ENCODE data around the gene SH2D7.
"Not testable (repeated sequence)": the region's sequence is repeated elsewhere in the genome, so short reads cannot be mapped to it uniquely, and the experiment has no call there.

SH2D7 gene

GRCh38 chr15:78142332-78142731 lies 50.0 kb downstream of the SH2D7 start:
- no peak for DNase-seq (ENCODE audit: low read depth in 3 of 3)

DNA sequence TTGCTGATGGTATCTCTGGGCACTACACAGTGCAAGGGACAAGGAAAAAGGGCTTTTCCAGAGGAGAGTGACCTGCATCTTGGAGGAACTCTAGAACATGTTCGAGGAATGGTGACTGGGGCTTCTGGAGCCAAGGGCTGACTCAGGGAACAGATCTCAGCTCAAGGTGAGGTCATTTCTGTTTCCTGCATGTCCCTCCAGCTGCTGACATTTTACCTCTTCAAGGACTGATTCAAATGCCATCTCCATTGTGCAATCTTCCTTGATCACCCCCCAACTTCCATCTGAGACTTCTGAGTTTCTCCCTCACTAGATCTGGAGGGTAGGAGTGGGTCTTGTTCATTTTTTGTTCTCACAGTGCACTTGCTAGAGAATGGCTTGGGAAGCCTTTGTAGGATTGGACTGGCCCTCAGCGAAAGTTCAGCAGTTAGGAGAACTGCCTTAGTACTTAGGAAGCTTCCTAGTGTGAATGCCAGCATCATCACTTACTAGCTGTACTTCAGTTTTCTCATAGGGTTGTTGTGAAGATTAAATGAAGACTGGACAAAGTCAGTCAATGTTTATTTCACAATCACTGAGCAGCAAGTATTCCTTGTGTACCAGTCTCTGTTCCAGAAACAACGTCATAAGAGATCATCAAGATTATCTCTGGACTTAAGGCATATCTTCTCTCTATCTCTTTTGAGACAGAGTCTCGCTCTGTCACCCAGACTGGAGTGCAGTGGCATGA lies 54.2 kb downstream of the SH2D7 start:
- no peak for DNase-seq (ENCODE audit: low read depth in 3 of 3)

DNA sequence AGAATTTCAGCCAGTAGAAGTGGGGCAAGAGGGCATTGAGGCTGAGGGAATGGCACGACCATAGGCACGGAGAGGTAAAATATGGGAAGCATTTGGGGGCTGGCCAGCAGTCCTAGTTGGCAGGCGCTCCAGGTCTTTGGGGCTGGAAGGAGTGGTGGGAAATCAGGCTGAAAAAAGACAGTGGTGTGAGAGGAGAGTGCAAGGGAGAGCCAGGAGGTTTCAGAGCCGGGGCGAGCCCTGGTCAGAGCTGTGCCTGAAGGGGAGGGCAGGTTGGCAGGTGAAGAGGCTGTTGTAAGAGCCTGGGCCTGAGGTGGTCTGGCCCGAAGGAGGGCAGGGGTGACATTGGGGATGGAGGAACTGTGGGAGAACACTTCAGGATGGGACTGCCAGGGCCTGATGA lies 55.2 kb downstream of the SH2D7 start:
- no peak for DNase-seq (ENCODE audit: low read depth in 3 of 3)

GRCh38 chr15:78148392-78149067 lies 56.2 kb downstream of the SH2D7 start:
- DNase-seq (ENCODE audit: low read depth in 3 of 3) = no peak

GRCh38 chr15:78149068-78149804 lies 56.9 kb downstream of the SH2D7 start, which contains the start of gene IDH3A:
Gene IDH3A, plus strand, starts transcription at chr15:78149362. Its CDS starts 42 bp downstream, at chr15:78149404.
- DNase-seq (ENCODE audit: low read depth in 3 of 3) = peak; percentile 99 to 100 (median 100)

GRCh38 chr15:78149805-78150751 lies 57.7 kb downstream of the SH2D7 start:
- DNase-seq (ENCODE audit: low read depth in 3 of 3) = no peak

GRCh38 chr15:78151075-78151474 lies 58.7 kb downstream of the SH2D7 start:
- not testable (repeated sequence) for DNase-seq (ENCODE audit: low read depth in 3 of 3)
